Measurements from ENCODE around the gene CACNA1G. TPM values are rescaled to one million over a fixed set of nuclear protein-coding genes. Genes with fewer than 3 reads are reported as not detected.

CACNA1G gene
- total and polyA plus RNA-seq, 9 of the 15 experiments (the other 6 are each of a cell fraction or from before 2014, with no cell fraction given) = 0.01 TPM; not detected in 8

- intact Hi-C loops (cut with micrococcal nuclease) = no loop called here
- no peak for ATAC-seq
- Histone ChIP-seq H3K27ac (ENCODE audit: extremely low read depth, low read depth, low read length) (no peak overlapping the region), H3K36me3 (ENCODE audit: control insufficient read depth, insufficient read depth, low read length) (no peaks in the 10 kb centered on the region), H3K9me1 (ENCODE audit: control insufficient read depth, insufficient read depth, low read length) (no peaks in the 10 kb centered on the region), H3K79me2 (ENCODE audit: control insufficient read depth, insufficient read depth, low read length) (no peaks in the 10 kb centered on the region), H3K9ac (ENCODE audit: insufficient read depth in 1 of 2, low read depth in 2 of 2, low read length in 2 of 2) (no peak overlapping the region; a peak in 1 of 4 replicates), H2AFZ (ENCODE audit: low read depth, low read length) (no peak overlapping the region), H3K27me3 (ENCODE audit: control insufficient read depth in 2 of 2, insufficient read depth in 2 of 2, low read length in 2 of 2) (peaks cover 26 to 92% of the 10 kb centered on the region in 2 experiments; a peak in 4 of 5 replicates), H3K4me2 (ENCODE audit: insufficient read depth, low read length) (no peak overlapping the region), H3K4me3 (no peak overlapping the region), H3K4me1 (replicated peaks in 1 of 2; ENCODE audit: control insufficient read depth in 2 of 2, insufficient read depth in 2 of 2, low read length in 2 of 2) (peaks cover 7 to 20% of the 10 kb centered on the region in 2 experiments; a peak in 3 of 5 replicates), H3K9me3 (replicated peaks; ENCODE audit: control insufficient read depth, insufficient read depth, low read depth, low read length) (no peaks in the 10 kb centered on the region; the same call in 1 of the 2 replicates), H4K20me1 (replicated peaks; ENCODE audit: control insufficient read depth, insufficient read depth, low read length) (peaks cover 17% of the 10 kb centered on the region)
- ChIA-PET POLR2A (interaction anchor here (0.8 kb wide), 1 partner anchor 43 kb away, joined by 4 read pairs; no protein-coding TSS in a partner anchor), CTCF (ENCODE audit: low intra/inter-chr PET ratio) (no interaction called here)
- BruUV-seq (replicated peaks) = no TSS peak
- TF ChIP-seq E2F4 (CRISPR knock-in tag; IDR thresholded peaks at IDR 0.05; ENCODE audit: low read depth) (no peak), PKNOX1 (IDR thresholded peaks at IDR 0.05) (0 out of 2 replicates have a peak, but pooled peaks have one; percentile 19)
- 15% methylated on average over 9 of the region's 9 CpGs for WGBS (ENCODE audit: insufficient coverage, low coverage, missing lambda C conversion rate)
- FAIRE-seq = no peak
- DNase-seq (ENCODE audit: extremely low read depth in 1 of 4, low spot score in 3 of 4) = no peak
- in situ Hi-C loops (cut with MboI) = no loop called here
These were observed 20.1 kb downstream of the CACNA1G start for GRCh38 chr17:50580646-50581045.

GRCh38 chr17:50581316-50581715 is 20.8 kb downstream of the CACNA1G start:
- Histone ChIP-seq H3K79me2 (ENCODE audit: control insufficient read depth, insufficient read depth, low read length) (no peaks in the 10 kb centered on the region), H4K20me1 (replicated peaks; ENCODE audit: control insufficient read depth, insufficient read depth, low read length) (peaks cover 20% of the 10 kb centered on the region), H3K4me3 (no peak overlapping the region), H3K27ac (ENCODE audit: extremely low read depth, low read depth, low read length) (no peak overlapping the region), H3K27me3 (ENCODE audit: control insufficient read depth in 2 of 2, insufficient read depth in 2 of 2, low read length in 2 of 2) (peaks cover 30 to 92% of the 10 kb centered on the region in 2 experiments; a peak in 4 of 5 replicates), H2AFZ (ENCODE audit: low read depth, low read length) (no peak overlapping the region), H3K9me1 (ENCODE audit: control insufficient read depth, insufficient read depth, low read length) (no peaks in the 10 kb centered on the region), H3K4me1 (replicated peaks in 1 of 2; ENCODE audit: control insufficient read depth in 2 of 2, insufficient read depth in 2 of 2, low read length in 2 of 2) (peaks cover 7 to 17% of the 10 kb centered on the region in 2 experiments; a peak in 3 of 5 replicates), H3K9ac (ENCODE audit: insufficient read depth in 1 of 2, low read depth in 2 of 2, low read length in 2 of 2) (no peak overlapping the region), H3K4me2 (ENCODE audit: insufficient read depth, low read length) (no peak overlapping the region), H3K9me3 (replicated peaks; ENCODE audit: control insufficient read depth, insufficient read depth, low read depth, low read length) (no peaks in the 10 kb centered on the region; the same call in 1 of the 2 replicates), H3K36me3 (ENCODE audit: control insufficient read depth, insufficient read depth, low read length) (no peaks in the 10 kb centered on the region)
- no TSS peak for BruUV-seq (replicated peaks)
- in situ Hi-C loops (cut with MboI) (no loop called here), intact Hi-C loops (cut with micrococcal nuclease) (no loop called here)
- FAIRE-seq (no peak), DNase-seq (ENCODE audit: extremely low read depth in 1 of 4, low spot score in 3 of 4) (no peak), ATAC-seq (no peak)
- POLR2A ChIA-PET = no interaction called here
- WGBS (ENCODE audit: insufficient coverage, low coverage, missing lambda C conversion rate) = 1% methylated on average over 10 of the region's 12 CpGs
- CTCF ChIA-PET (ENCODE audit: low intra/inter-chr PET ratio) = no interaction called here
- TF ChIP-seq SMARCC2 (IDR thresholded peaks at IDR 0.05; ENCODE audit: low read depth) = no peak
- no peak for TF ChIP-seq USF1 (CRISPR knock-in tag; IDR thresholded peaks at IDR 0.05)
- no peak for TF ChIP-seq PHB2 (IDR thresholded peaks at IDR 0.05; ENCODE audit: low read depth)
- TF ChIP-seq NR2C2 (CRISPR knock-in tag; IDR thresholded peaks at IDR 0.05) = no peak
- TF ChIP-seq NR2C2 (tag; IDR thresholded peaks at IDR 0.05) = no peak
- no peak for TF ChIP-seq ZKSCAN3 (CRISPR knock-in tag; IDR thresholded peaks at IDR 0.05)
- TF ChIP-seq XRCC4 (IDR thresholded peaks at IDR 0.05; ENCODE audit: extremely low read depth, insufficient read depth, insufficient read length) = no peak
- no peak for TF ChIP-seq SMAD4 (CRISPR knock-in tag; conservative IDR thresholded peaks at IDR 0.05)
- no peak for TF ChIP-seq ZC3H11A (IDR thresholded peaks at IDR 0.05; ENCODE audit: low read depth, low read length)
- no peak for TF ChIP-seq ZNF174 (CRISPR knock-in tag; IDR thresholded peaks at IDR 0.05)
- no peak for TF ChIP-seq ZNF274 (IDR thresholded peaks at IDR 0.05; ENCODE audit: borderline replicate concordance, low read depth, low read length)
- no peak for TF ChIP-seq BRD9 (IDR thresholded peaks at IDR 0.05; ENCODE audit: low read depth, partially characterized antibody)
- TF ChIP-seq HMG20A (CRISPR knock-in tag; conservative IDR thresholded peaks at IDR 0.05) = no peak
